Measurements from ENCODE around the gene NDE1.
"Not testable (repeated sequence)": the region's sequence is repeated elsewhere in the genome, so short reads cannot be mapped to it uniquely, and the experiment has no call there.

Gene NDE1

GRCh38 chr16:15677447-15677846 is 27.4 kb downstream of the NDE1 start:
- no peak overlapping the region for H3K4me3 Mint-ChIP-seq
- H3K36me3 Mint-ChIP-seq (ENCODE audit: low read depth): peaks cover 66% of the 10 kb centered on the region
- H3K27me3 Mint-ChIP-seq (ENCODE audit: low read depth): no peaks in the 10 kb centered on the region
- H3K4me1 Mint-ChIP-seq (ENCODE audit: low read depth): peaks cover 31% of the 10 kb centered on the region
- no peaks in the 10 kb centered on the region for H3K9me3 Mint-ChIP-seq
- H3K27ac Mint-ChIP-seq: peak overlapping the region; percentile 2
- DNase-seq (ENCODE audit: low spot score): no peak

GRCh38 chr16:15682105-15682570 is 32.1 kb downstream of the NDE1 start:
- H3K27me3 Mint-ChIP-seq (ENCODE audit: low read depth): no peaks in the 10 kb centered on the region
- H3K4me1 Mint-ChIP-seq (ENCODE audit: low read depth): peaks cover 8% of the 10 kb centered on the region
- DNase-seq (ENCODE audit: low spot score): peak; percentile 30
- no peak overlapping the region for H3K27ac Mint-ChIP-seq
- no peaks in the 10 kb centered on the region for H3K9me3 Mint-ChIP-seq
- H3K4me3 Mint-ChIP-seq: no peak overlapping the region
- peaks cover 53% of the 10 kb centered on the region for H3K36me3 Mint-ChIP-seq (ENCODE audit: low read depth)

GRCh38 chr16:15686287-15686686 is 36.2 kb downstream of the NDE1 start:
- no peak for DNase-seq (ENCODE audit: low spot score)
- no peak overlapping the region for H3K4me3 Mint-ChIP-seq
- H3K27me3 Mint-ChIP-seq (ENCODE audit: low read depth): no peaks in the 10 kb centered on the region
- peaks cover 5% of the 10 kb centered on the region for H3K4me1 Mint-ChIP-seq (ENCODE audit: low read depth)
- H3K9me3 Mint-ChIP-seq: no peaks in the 10 kb centered on the region
- no peak overlapping the region for H3K27ac Mint-ChIP-seq
- peaks cover 58% of the 10 kb centered on the region for H3K36me3 Mint-ChIP-seq (ENCODE audit: low read depth)

- Mint-ChIP-seq H3K4me3 (no peak overlapping the region), H3K4me1 (ENCODE audit: low read depth) (no peaks in the 10 kb centered on the region), H3K9me3 (no peaks in the 10 kb centered on the region), H3K27me3 (ENCODE audit: low read depth) (no peaks in the 10 kb centered on the region), H3K36me3 (ENCODE audit: low read depth) (peaks cover 63% of the 10 kb centered on the region), H3K27ac (no peak overlapping the region)
- no peak for DNase-seq (ENCODE audit: low spot score)
Measured at GRCh38 chr16:15689290-15689689, 39.2 kb downstream of the NDE1 start.

- DNase-seq (ENCODE audit: low spot score): no peak
- H3K36me3 Mint-ChIP-seq (ENCODE audit: low read depth): peaks cover 64% of the 10 kb centered on the region
Measured at GRCh38 chr16:15690296-15690695, 40.3 kb downstream of the NDE1 start.

GRCh38 chr16:15691046-15691445 is 41.0 kb downstream of the NDE1 start:
- no peaks in the 10 kb centered on the region for H3K9me3 Mint-ChIP-seq
- no peak overlapping the region for H3K4me3 Mint-ChIP-seq
- H3K27me3 Mint-ChIP-seq (ENCODE audit: low read depth): no peaks in the 10 kb centered on the region
- H3K36me3 Mint-ChIP-seq (ENCODE audit: low read depth): peaks cover 64% of the 10 kb centered on the region
- no peak overlapping the region for H3K27ac Mint-ChIP-seq
- no peaks in the 10 kb centered on the region for H3K4me1 Mint-ChIP-seq (ENCODE audit: low read depth)
- DNase-seq (ENCODE audit: low spot score): no peak

More at GRCh38 chr16:15690296-15690695, 40.3 kb downstream of the NDE1 start:
- no peaks in the 10 kb centered on the region for H3K27me3 Mint-ChIP-seq (ENCODE audit: low read depth)
- no peaks in the 10 kb centered on the region for H3K9me3 Mint-ChIP-seq
- no peak overlapping the region for H3K4me3 Mint-ChIP-seq
- no peaks in the 10 kb centered on the region for H3K4me1 Mint-ChIP-seq (ENCODE audit: low read depth)
- H3K27ac Mint-ChIP-seq: no peak overlapping the region

- H3K27ac Mint-ChIP-seq: not testable (repeated sequence)
Measured at GRCh38 chr16:15692508-15692907, 42.5 kb downstream of the NDE1 start.

GRCh38 chr16:15694499-15694898 is 44.5 kb downstream of the NDE1 start:
- H3K9me3 Mint-ChIP-seq: no peaks in the 10 kb centered on the region
- H3K27me3 Mint-ChIP-seq (ENCODE audit: low read depth): no peaks in the 10 kb centered on the region
- no peaks in the 10 kb centered on the region for H3K4me1 Mint-ChIP-seq (ENCODE audit: low read depth)
- peaks cover 62% of the 10 kb centered on the region for H3K36me3 Mint-ChIP-seq (ENCODE audit: low read depth)
- no peak overlapping the region for H3K4me3 Mint-ChIP-seq
- DNase-seq (ENCODE audit: low spot score): no peak
- no peak overlapping the region for H3K27ac Mint-ChIP-seq

More at GRCh38 chr16:15692508-15692907, 42.5 kb downstream of the NDE1 start:
- not testable (repeated sequence) for H3K4me3 Mint-ChIP-seq; DNase-seq (ENCODE audit: low spot score); H3K4me1 Mint-ChIP-seq (ENCODE audit: low read depth); H3K9me3 Mint-ChIP-seq; H3K27me3 Mint-ChIP-seq (ENCODE audit: low read depth)
- peaks cover 67% of the 10 kb centered on the region for H3K36me3 Mint-ChIP-seq (ENCODE audit: low read depth)

- Mint-ChIP-seq H3K4me3 (no peak overlapping the region), H3K9me3 (no peaks in the 10 kb centered on the region), H3K4me1 (ENCODE audit: low read depth) (peaks cover 9% of the 10 kb centered on the region), H3K27ac (no peak overlapping the region), H3K27me3 (ENCODE audit: low read depth) (no peaks in the 10 kb centered on the region), H3K36me3 (ENCODE audit: low read depth) (peaks cover 58% of the 10 kb centered on the region)
- no peak for DNase-seq (ENCODE audit: low spot score)
Measured at GRCh38 chr16:15699819-15700218, 49.8 kb downstream of the NDE1 start.

- H3K4me1 Mint-ChIP-seq (ENCODE audit: low read depth): peaks cover 9% of the 10 kb centered on the region
- H3K9me3 Mint-ChIP-seq: no peaks in the 10 kb centered on the region
- no peak overlapping the region for H3K4me3 Mint-ChIP-seq
- no peaks in the 10 kb centered on the region for H3K27me3 Mint-ChIP-seq (ENCODE audit: low read depth)
- no peak for DNase-seq (ENCODE audit: low spot score)
- peaks cover 53% of the 10 kb centered on the region for H3K36me3 Mint-ChIP-seq (ENCODE audit: low read depth)
- H3K27ac Mint-ChIP-seq: no peak overlapping the region
Measured at GRCh38 chr16:15701367-15701766, 51.3 kb downstream of the NDE1 start.

GRCh38 chr16:15701975-15702970 is 52.2 kb downstream of the NDE1 start:
- no peak overlapping the region for H3K4me3 Mint-ChIP-seq
- H3K27me3 Mint-ChIP-seq (ENCODE audit: low read depth): no peaks in the 10 kb centered on the region
- no peaks in the 10 kb centered on the region for H3K9me3 Mint-ChIP-seq
- peaks cover 9% of the 10 kb centered on the region for H3K4me1 Mint-ChIP-seq (ENCODE audit: low read depth)
- H3K27ac Mint-ChIP-seq: no peak overlapping the region
- peaks cover 43% of the 10 kb centered on the region for H3K36me3 Mint-ChIP-seq (ENCODE audit: low read depth)
- no peak for DNase-seq (ENCODE audit: low spot score)

- H3K27me3 Mint-ChIP-seq (ENCODE audit: low read depth): no peaks in the 10 kb centered on the region
- H3K4me1 Mint-ChIP-seq (ENCODE audit: low read depth): peaks cover 9% of the 10 kb centered on the region
- DNase-seq (ENCODE audit: low spot score): no peak
- H3K9me3 Mint-ChIP-seq: no peaks in the 10 kb centered on the region
- no peak overlapping the region for H3K4me3 Mint-ChIP-seq
- peaks cover 40% of the 10 kb centered on the region for H3K36me3 Mint-ChIP-seq (ENCODE audit: low read depth)
- no peak overlapping the region for H3K27ac Mint-ChIP-seq
Measured at GRCh38 chr16:15703029-15703736, 53.1 kb downstream of the NDE1 start.

- no peak overlapping the region for H3K27ac Mint-ChIP-seq
- no peaks in the 10 kb centered on the region for H3K27me3 Mint-ChIP-seq (ENCODE audit: low read depth)
- DNase-seq (ENCODE audit: low spot score): peak; percentile 46
- H3K4me1 Mint-ChIP-seq (ENCODE audit: low read depth): peaks cover 9% of the 10 kb centered on the region
- H3K4me3 Mint-ChIP-seq: no peak overlapping the region
- no peaks in the 10 kb centered on the region for H3K9me3 Mint-ChIP-seq
- peaks cover 39% of the 10 kb centered on the region for H3K36me3 Mint-ChIP-seq (ENCODE audit: low read depth)
Measured at GRCh38 chr16:15704545-15704987, 54.5 kb downstream of the NDE1 start.

- Mint-ChIP-seq H3K9me3 (no peaks in the 10 kb centered on the region), H3K27ac (no peak overlapping the region), H3K4me1 (ENCODE audit: low read depth) (peaks cover 9% of the 10 kb centered on the region), H3K27me3 (ENCODE audit: low read depth) (no peaks in the 10 kb centered on the region), H3K36me3 (ENCODE audit: low read depth) (peaks cover 33% of the 10 kb centered on the region), H3K4me3 (no peak overlapping the region)
- DNase-seq (ENCODE audit: low spot score): no peak
Measured at GRCh38 chr16:15705064-15705565, 55.1 kb downstream of the NDE1 start.
